Stimulated activated naive CD4-positive, alpha-beta T cell treated with Interleukin-2 at 50 U/mL for 16 hours (primary cell): Measurements from ENCODE around the gene SCAMP4.

ENCODE experiments used
- DNase-seq: peaks from one replicate; lab custom pipeline; 2025; lab: John Stamatoyannopoulos, UW

SCAMP4 gene

GRCh38 chr19:1957562-1958248 is 52.5 kb downstream of the SCAMP4 start:
- no peak for DNase-seq

- DNase-seq = no peak
These were observed 54.9 kb downstream of the SCAMP4 start for GRCh38 chr19:1959928-1960589.

- no peak for DNase-seq
These were observed 56.0 kb downstream of the SCAMP4 start for GRCh38 chr19:1961000-1961883.

- no peak for DNase-seq
These were observed 57.5 kb downstream of the SCAMP4 start for GRCh38 chr19:1962674-1963073.

GRCh38 chr19:1967087-1967608 is 61.9 kb downstream of the SCAMP4 start:
- no peak for DNase-seq

GRCh38 chr19:1968279-1969175 is 63.3 kb downstream of the SCAMP4 start:
- DNase-seq = no peak

GRCh38 chr19:1969176-1970002 is 64.2 kb downstream of the SCAMP4 start:
- no peak for DNase-seq

GRCh38 chr19:1970003-1970805 is 65.0 kb downstream of the SCAMP4 start:
- no peak for DNase-seq

- no peak for DNase-seq
These were observed 65.8 kb downstream of the SCAMP4 start for GRCh38 chr19:1970806-1971502.

GRCh38 chr19:1974381-1975161 is 69.4 kb downstream of the SCAMP4 start:
- no peak for DNase-seq

- DNase-seq = no peak
These were observed 69.9 kb downstream of the SCAMP4 start for GRCh38 chr19:1975162-1975480.
